ENCODE results near the gene CA10.

CA10 gene

DNA sequence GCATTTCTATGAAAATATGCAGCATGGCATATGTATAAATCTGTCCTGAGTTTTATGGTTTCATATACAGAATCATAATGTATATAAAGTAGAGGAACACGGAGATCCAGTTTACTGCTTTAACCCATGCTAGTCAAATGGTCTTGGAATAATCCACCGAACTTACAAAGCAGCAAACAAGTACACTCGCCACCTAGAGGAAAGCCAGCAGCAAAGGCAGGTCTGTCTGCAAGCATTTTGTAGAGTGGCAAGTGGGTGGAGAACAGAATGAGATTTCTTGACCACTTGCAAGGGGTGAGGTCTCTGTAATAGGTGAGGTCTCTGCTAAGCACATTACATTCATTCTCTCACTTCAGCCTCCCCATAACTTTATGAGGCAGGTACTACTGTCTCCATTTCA is 308.3 kb downstream of the CA10 start:
- TF ChIP-seq SIN3A (IDR thresholded peaks at IDR 0.05; ENCODE audit: borderline replicate concordance, insufficient read depth, low read length) (no peak), FOXP2 (optimal IDR thresholded peaks at IDR 0.05; ENCODE audit: borderline replicate concordance, extremely low read depth, extremely low read length, insufficient read depth) (no peak), POLR2AphosphoS5 (IDR thresholded peaks at IDR 0.05; ENCODE audit: low read depth, low read length) (no peak), TAF1 (IDR thresholded peaks at IDR 0.05; ENCODE audit: borderline replicate concordance, insufficient read depth, low read length) (no peak), REST (IDR thresholded peaks at IDR 0.05; ENCODE audit: insufficient read depth in 1 of 2, low read depth in 2 of 2, low read length in 2 of 2) (no peak)

- TF ChIP-seq TAF1 (IDR thresholded peaks at IDR 0.05; ENCODE audit: borderline replicate concordance, insufficient read depth, low read length), result no peak
- TF ChIP-seq REST (IDR thresholded peaks at IDR 0.05; ENCODE audit: insufficient read depth in 1 of 2, low read depth in 2 of 2, low read length in 2 of 2), result no peak
- no peak for TF ChIP-seq SIN3A (IDR thresholded peaks at IDR 0.05; ENCODE audit: borderline replicate concordance, insufficient read depth, low read length)
- no peak for TF ChIP-seq FOXP2 (optimal IDR thresholded peaks at IDR 0.05; ENCODE audit: borderline replicate concordance, extremely low read depth, extremely low read length, insufficient read depth)
- no peak for TF ChIP-seq POLR2AphosphoS5 (IDR thresholded peaks at IDR 0.05; ENCODE audit: low read depth, low read length)
Measured at GRCh38 chr17:51848451-51848850, 310.1 kb downstream of the CA10 start.

DNA sequence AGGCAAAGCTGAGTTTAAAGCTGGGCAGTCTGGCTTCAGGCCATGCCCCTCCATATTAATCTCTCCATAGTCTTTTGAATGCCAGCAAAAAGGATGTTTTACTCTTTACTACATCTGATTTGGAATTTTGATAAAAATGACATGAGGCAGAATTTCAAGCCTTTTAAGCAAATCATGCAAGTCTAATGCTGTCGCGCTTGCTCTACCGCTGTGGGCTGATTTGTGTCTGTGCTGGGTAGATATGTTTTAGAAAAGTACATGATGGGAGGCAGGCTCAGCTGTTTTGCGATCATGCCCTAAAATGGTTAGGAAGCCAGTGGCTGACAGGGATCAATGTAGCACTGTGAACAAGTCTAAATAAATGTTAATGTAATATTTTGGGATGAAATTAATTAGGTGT is 311.9 kb downstream of the CA10 start:
- TF ChIP-seq POLR2AphosphoS5 (IDR thresholded peaks at IDR 0.05; ENCODE audit: low read depth, low read length) (no peak), SIN3A (IDR thresholded peaks at IDR 0.05; ENCODE audit: borderline replicate concordance, insufficient read depth, low read length) (no peak), REST (IDR thresholded peaks at IDR 0.05; ENCODE audit: insufficient read depth in 1 of 2, low read depth in 2 of 2, low read length in 2 of 2) (no peak), TAF1 (IDR thresholded peaks at IDR 0.05; ENCODE audit: borderline replicate concordance, insufficient read depth, low read length) (no peak), FOXP2 (optimal IDR thresholded peaks at IDR 0.05; ENCODE audit: borderline replicate concordance, extremely low read depth, extremely low read length, insufficient read depth) (no peak)

DNA sequence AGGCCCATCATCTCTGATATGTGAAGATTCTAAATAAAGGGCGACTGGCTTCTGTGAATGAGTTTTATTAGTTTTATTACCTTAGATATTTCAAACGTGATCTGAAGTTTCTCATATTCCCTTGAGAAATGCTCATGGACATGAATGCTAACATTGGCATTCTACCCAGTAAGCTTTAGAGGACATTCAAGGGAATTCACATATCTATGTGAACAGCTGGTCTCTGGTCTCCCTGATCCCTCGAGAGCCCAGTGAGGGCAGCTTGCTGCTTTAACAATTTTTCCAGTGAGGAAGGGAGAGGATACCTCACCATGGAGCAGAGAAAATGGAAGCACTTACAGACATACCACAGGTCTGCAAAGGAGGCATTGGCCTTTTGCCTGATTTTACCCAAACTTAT is 312.7 kb downstream of the CA10 start:
- TF ChIP-seq SIN3A (IDR thresholded peaks at IDR 0.05; ENCODE audit: borderline replicate concordance, insufficient read depth, low read length) (no peak), REST (IDR thresholded peaks at IDR 0.05; ENCODE audit: insufficient read depth in 1 of 2, low read depth in 2 of 2, low read length in 2 of 2) (no peak), TAF1 (IDR thresholded peaks at IDR 0.05; ENCODE audit: borderline replicate concordance, insufficient read depth, low read length) (no peak), FOXP2 (optimal IDR thresholded peaks at IDR 0.05; ENCODE audit: borderline replicate concordance, extremely low read depth, extremely low read length, insufficient read depth) (no peak), POLR2AphosphoS5 (IDR thresholded peaks at IDR 0.05; ENCODE audit: low read depth, low read length) (no peak)

DNA sequence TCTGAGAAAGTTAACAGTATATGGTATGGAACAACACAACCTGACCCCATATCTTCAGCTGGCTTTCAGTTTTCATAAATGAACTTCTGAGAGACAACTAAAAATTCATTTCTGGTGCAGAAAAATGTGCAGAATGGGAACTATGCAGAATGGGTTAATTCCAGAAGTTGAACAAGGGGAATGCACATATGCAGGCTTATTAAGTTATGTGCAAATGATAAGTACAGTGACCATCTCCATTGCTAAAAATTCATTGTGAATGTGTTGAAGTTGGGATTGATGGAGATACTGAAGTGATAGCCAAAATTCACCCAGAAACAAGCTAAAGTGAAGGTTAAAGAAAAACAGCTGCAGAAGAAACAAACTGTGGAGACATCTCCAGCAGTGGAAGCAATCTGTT is 315.8 kb downstream of the CA10 start:
- TF ChIP-seq TAF1 (IDR thresholded peaks at IDR 0.05; ENCODE audit: borderline replicate concordance, insufficient read depth, low read length), result no peak
- TF ChIP-seq FOXP2 (optimal IDR thresholded peaks at IDR 0.05; ENCODE audit: borderline replicate concordance, extremely low read depth, extremely low read length, insufficient read depth), result no peak

Measured in PFSK-1 (cell line).